Ishikawa (cell line): ENCODE results near the gene UBL5.

Experiments
- CEBPB ChIP-seq: IDR thresholded peaks from 2 replicates; pipeline ENCODE4 v1.6.1; 2012
- CREB1 ChIP-seq: IDR thresholded peaks from 2 replicates; pipeline ENCODE4 v1.6.1; 2012; ENCODE audit warnings: low read depth
- EGR1 ChIP-seq: IDR thresholded peaks from 2 replicates; pipeline ENCODE4 v1.6.1; 2012
- EP300 ChIP-seq: IDR thresholded peaks from 2 replicates; pipeline ENCODE4 v1.6.1; 2012; ENCODE audit warnings: borderline replicate concordance
- FOXM1 ChIP-seq: IDR thresholded peaks from 2 replicates; pipeline ENCODE4 v1.6.1; 2012; ENCODE audit warnings: low read depth, borderline replicate concordance
- MAX ChIP-seq: IDR thresholded peaks from 2 replicates; pipeline ENCODE4 v1.6.1; 2012
- RAD21 ChIP-seq: IDR thresholded peaks from 2 replicates; pipeline ENCODE4 v1.6.1; 2012; ENCODE audit warnings: low read depth
- REST ChIP-seq: IDR thresholded peaks from 2 replicates; pipeline ENCODE4 v1.6.1; 2012; ENCODE audit warnings: low read depth, mild to moderate bottlenecking
- TAF1 ChIP-seq: IDR thresholded peaks from 2 replicates; pipeline ENCODE4 v1.6.1; 2012; ENCODE audit warnings: low read depth, mild to moderate bottlenecking
- TCF12 ChIP-seq: IDR thresholded peaks from 2 replicates; pipeline ENCODE4 v1.6.1; 2012; ENCODE audit warnings: low read depth
- TEAD4 ChIP-seq: IDR thresholded peaks from 2 replicates; pipeline ENCODE4 v1.6.1; 2012
- USF1 ChIP-seq: IDR thresholded peaks from 2 replicates; pipeline ENCODE4 v1.6.1; 2012
- YY1 ChIP-seq: IDR thresholded peaks from 2 replicates; pipeline ENCODE4 v1.6.1; 2012; ENCODE audit warnings: low read depth
- ZBTB7A ChIP-seq: IDR thresholded peaks from 2 replicates; pipeline ENCODE4 v1.6.1; 2012; ENCODE audit warnings: low read depth

- TF ChIP-seq CEBPB (no peak), RAD21 (no peak), EP300 (no peak), TCF12 (no peak), REST (no peak), TEAD4 (no peak), USF1 (no peak), TAF1 (no peak), FOXM1 (no peak), EGR1 (no peak), MAX (no peak), YY1 (no peak), CREB1 (no peak), ZBTB7A (no peak)
Observed at GRCh38 chr19:9782338-9782737, 45.4 kb upstream of the UBL5 start.
